HG03103 (cell line): Measurements from ENCODE around the gene TMEM119.

Source experiments
- ATAC-seq: cut with Tn5 transposase; IDR thresholded peaks from one replicate; pipeline ENCODE4 v1.9.1; 2021; ENCODE audit warnings: low read depth; ENCODE audit not compliant: unreplicated experiment

The TMEM119 gene

GRCh38 chr12:108618079-108618952 is 20.4 kb upstream of the TMEM119 start:
- no peak for ATAC-seq

- ATAC-seq = peak; percentile 54
Observed at GRCh38 chr12:108616941-108617858, 19.3 kb upstream of the TMEM119 start.

GRCh38 chr12:108616359-108616758 is 18.5 kb upstream of the TMEM119 start:
- ATAC-seq = no peak

- ATAC-seq = no peak
Observed at GRCh38 chr12:108615918-108616317, 18.0 kb upstream of the TMEM119 start.

- ATAC-seq = no peak
Observed at GRCh38 chr12:108614639-108615038, 16.8 kb upstream of the TMEM119 start.

GRCh38 chr12:108614041-108614440 is 16.2 kb upstream of the TMEM119 start:
- no peak for ATAC-seq

- ATAC-seq = no peak
Observed at GRCh38 chr12:108613548-108613947, 15.7 kb upstream of the TMEM119 start.

- no peak for ATAC-seq
Observed at GRCh38 chr12:108612788-108613282, 15.0 kb upstream of the TMEM119 start.

- no peak for ATAC-seq
Observed at GRCh38 chr12:108611884-108612415, 14.1 kb upstream of the TMEM119 start.

- ATAC-seq = no peak
Observed at GRCh38 chr12:108610856-108611605, 13.1 kb upstream of the TMEM119 start.

- ATAC-seq = no peak
Observed at GRCh38 chr12:108610336-108610815, 12.5 kb upstream of the TMEM119 start.

- no peak for ATAC-seq
Observed at GRCh38 chr12:108609537-108610335, 11.9 kb upstream of the TMEM119 start.

- ATAC-seq = no peak
Observed at GRCh38 chr12:108608616-108609015, 10.7 kb upstream of the TMEM119 start.

GRCh38 chr12:108607981-108608600 is 10.2 kb upstream of the TMEM119 start:
- no peak for ATAC-seq

- no peak for ATAC-seq
Observed at GRCh38 chr12:108606492-108606891, 8.6 kb upstream of the TMEM119 start.

- ATAC-seq = no peak
Observed at GRCh38 chr12:108605690-108606406, 8.0 kb upstream of the TMEM119 start.

GRCh38 chr12:108605000-108605689 is 7.3 kb upstream of the TMEM119 start:
- no peak for ATAC-seq
